ENCODE measurements around the gene MEGF11.

MEGF11 gene

GRCh38 chr15:66046751-66047150 is 206.8 kb downstream of the MEGF11 start:
- Histone ChIP-seq H2AFZ (ENCODE audit: low read length) (no peak overlapping the region), H3K4me1 (ENCODE audit: insufficient read depth, low read length, severe bottlenecking) (no peaks in the 10 kb centered on the region), H3K27me3 (ENCODE audit: insufficient read depth, low read length) (no peaks in the 10 kb centered on the region), H3K4me2 (ENCODE audit: low read length) (no peak overlapping the region), H3K79me2 (ENCODE audit: insufficient read depth, low read length) (no peaks in the 10 kb centered on the region), H4K20me1 (ENCODE audit: insufficient read depth, low read length) (no peaks in the 10 kb centered on the region), H3K9ac (ENCODE audit: low read length) (no peak overlapping the region), H3K4me3 (ENCODE audit: low read depth, low read length, poor library complexity, severe bottlenecking) (no peak overlapping the region), H3K9me3 (ENCODE audit: low read length) (no peaks in the 10 kb centered on the region), H3K36me3 (ENCODE audit: insufficient read depth, low read length) (no peaks in the 10 kb centered on the region; the same call in 1 of the 2 replicates), H3K27ac (ENCODE audit: low read depth, low read length, poor library complexity, severe bottlenecking) (no peak overlapping the region), H3K9me2 (ENCODE audit: low read depth, low read length) (no peaks in the 10 kb centered on the region), H3F3A (ENCODE audit: insufficient read depth, low read length) (no peaks in the 10 kb centered on the region)
- TF ChIP-seq CTCF (IDR thresholded peaks at IDR 0.05; ENCODE audit: low read length) (no peak; the same call in 1 of the 2 replicates), EZH2 (IDR thresholded peaks at IDR 0.05; ENCODE audit: borderline replicate concordance, low read length) (no peak)

- H3K9me3 ChIP-seq (ENCODE audit: low read length) = no peaks in the 10 kb centered on the region
Observed at GRCh38 chr15:66046326-66046725, 207.2 kb downstream of the MEGF11 start.

GRCh38 chr15:66045542-66045941 is 208.0 kb downstream of the MEGF11 start:
- Histone ChIP-seq H3K4me3 (ENCODE audit: low read depth, low read length, poor library complexity, severe bottlenecking) (no peak overlapping the region), H3K9me3 (ENCODE audit: low read length) (no peaks in the 10 kb centered on the region), H3K9ac (ENCODE audit: low read length) (no peak overlapping the region), H3K4me1 (ENCODE audit: insufficient read depth, low read length, severe bottlenecking) (no peaks in the 10 kb centered on the region), H3K4me2 (ENCODE audit: low read length) (no peak overlapping the region), H3K36me3 (ENCODE audit: insufficient read depth, low read length) (no peaks in the 10 kb centered on the region; the same call in 1 of the 2 replicates), H3K9me2 (ENCODE audit: low read depth, low read length) (no peaks in the 10 kb centered on the region), H2AFZ (ENCODE audit: low read length) (no peak overlapping the region), H4K20me1 (ENCODE audit: insufficient read depth, low read length) (no peaks in the 10 kb centered on the region), H3K79me2 (ENCODE audit: insufficient read depth, low read length) (no peaks in the 10 kb centered on the region), H3K27ac (ENCODE audit: low read depth, low read length, poor library complexity, severe bottlenecking) (no peak overlapping the region), H3K27me3 (ENCODE audit: insufficient read depth, low read length) (no peaks in the 10 kb centered on the region), H3F3A (ENCODE audit: insufficient read depth, low read length) (no peaks in the 10 kb centered on the region)
- TF ChIP-seq CTCF (IDR thresholded peaks at IDR 0.05; ENCODE audit: low read length) (no peak), EZH2 (IDR thresholded peaks at IDR 0.05; ENCODE audit: borderline replicate concordance, low read length) (no peak)

More at GRCh38 chr15:66046326-66046725, 207.2 kb downstream of the MEGF11 start:
- H3K4me2 ChIP-seq (ENCODE audit: low read length) = no peak overlapping the region
- H3K9ac ChIP-seq (ENCODE audit: low read length) = no peak overlapping the region
- H3K36me3 ChIP-seq (ENCODE audit: insufficient read depth, low read length) = no peaks in the 10 kb centered on the region; the same call in 1 of the 2 replicates
- TF ChIP-seq EZH2 (IDR thresholded peaks at IDR 0.05; ENCODE audit: borderline replicate concordance, low read length) (no peak), CTCF (IDR thresholded peaks at IDR 0.05; ENCODE audit: low read length) (no peak)
- H3K27ac ChIP-seq (ENCODE audit: low read depth, low read length, poor library complexity, severe bottlenecking) = no peak overlapping the region
- no peaks in the 10 kb centered on the region for H3K4me1 ChIP-seq (ENCODE audit: insufficient read depth, low read length, severe bottlenecking)
- no peaks in the 10 kb centered on the region for H4K20me1 ChIP-seq (ENCODE audit: insufficient read depth, low read length)
- no peaks in the 10 kb centered on the region for H3K79me2 ChIP-seq (ENCODE audit: insufficient read depth, low read length)
- H3K4me3 ChIP-seq (ENCODE audit: low read depth, low read length, poor library complexity, severe bottlenecking) = no peak overlapping the region
- no peaks in the 10 kb centered on the region for H3K9me2 ChIP-seq (ENCODE audit: low read depth, low read length)
- no peaks in the 10 kb centered on the region for H3F3A ChIP-seq (ENCODE audit: insufficient read depth, low read length)
- no peaks in the 10 kb centered on the region for H3K27me3 ChIP-seq (ENCODE audit: insufficient read depth, low read length)
- no peak overlapping the region for H2AFZ ChIP-seq (ENCODE audit: low read length)
